ENCODE measurements around the gene LATS1.
"Not testable (repeated sequence)": the region's sequence is repeated elsewhere in the genome, so short reads cannot be mapped to it uniquely, and the experiment has no call there.

Gene LATS1

GRCh38 chr6:149728499-149729234 lies 10.8 kb upstream of the LATS1 start:
- no peak for DNase-seq

GRCh38 chr6:149727793-149728498 lies 10.0 kb upstream of the LATS1 start:
- DNase-seq: no peak

- no peak for DNase-seq
Measured at GRCh38 chr6:149725785-149726184, 7.9 kb upstream of the LATS1 start.

- no peak for DNase-seq
Measured at GRCh38 chr6:149723771-149724417, 6.0 kb upstream of the LATS1 start.

GRCh38 chr6:149723262-149723661 lies 5.4 kb upstream of the LATS1 start:
- DNase-seq: no peak

- no peak for DNase-seq
Measured at GRCh38 chr6:149719531-149719930, 1.6 kb upstream of the LATS1 start.

GRCh38 chr6:149717255-149717587 lies 680 bp downstream of the LATS1 start:
- DNase-seq: no peak

GRCh38 chr6:149716181-149716963 lies 1.5 kb downstream of the LATS1 start:
- no peak for DNase-seq

- DNase-seq: no peak
Measured at GRCh38 chr6:149714442-149714841, 3.5 kb downstream of the LATS1 start.

GRCh38 chr6:149711711-149712110 lies 6.2 kb downstream of the LATS1 start:
- DNase-seq: no peak

GRCh38 chr6:149701714-149702113 lies 16.2 kb downstream of the LATS1 start:
- DNase-seq: no peak

GRCh38 chr6:149699150-149699549 lies 18.8 kb downstream of the LATS1 start:
- no peak for DNase-seq

GRCh38 chr6:149698175-149698574 lies 19.7 kb downstream of the LATS1 start:
- DNase-seq: no peak

- no peak for DNase-seq
Measured at GRCh38 chr6:149696901-149697300, 21.0 kb downstream of the LATS1 start.

GRCh38 chr6:149694921-149695320 lies 23.0 kb downstream of the LATS1 start:
- no peak for DNase-seq

GRCh38 chr6:149691201-149691600 lies 26.7 kb downstream of the LATS1 start:
- no peak for DNase-seq

GRCh38 chr6:149686230-149686629 lies 31.7 kb downstream of the LATS1 start:
- DNase-seq: no peak

- DNase-seq: no peak
Measured at GRCh38 chr6:149683256-149683859, 34.5 kb downstream of the LATS1 start.

- not testable (repeated sequence) for DNase-seq
Measured at GRCh38 chr6:149681845-149682244, 36.1 kb downstream of the LATS1 start.

- DNase-seq: no peak
Measured at GRCh38 chr6:149681209-149681608, 36.7 kb downstream of the LATS1 start.

GRCh38 chr6:149680503-149680902 lies 37.4 kb downstream of the LATS1 start:
- DNase-seq: no peak

GRCh38 chr6:149672265-149672664 lies 45.6 kb downstream of the LATS1 start:
- not testable (repeated sequence) for DNase-seq

- DNase-seq: no peak
Measured at GRCh38 chr6:149660028-149660427, 57.9 kb downstream of the LATS1 start.

Measured in cortex of kidney (tissue), 1 donor.